OCI-LY7 (cell line): ENCODE results near the gene HOXC4.

ENCODE experiments used
- EZH2phosphoT487 ChIP-seq: fragments of 200-600 bp; sonication (generic); IDR thresholded peaks from 2 replicates; pipeline ENCODE4 v1.6.1; 2018; ENCODE audit warnings: low read depth, borderline replicate concordance, mild to moderate bottlenecking, mixed run types, antibody characterized with exemption, low read length, moderate library complexity, mixed read lengths
- TF ChIP-seq, protein P1 (sequence below): fragments of 200-600 bp; sonication (generic); conservative IDR thresholded peaks from 2 replicates; pipeline ENCODE4 v1.5.1; 2014; ENCODE audit warnings: mild to moderate bottlenecking, antibody characterized with exemption, low read length, moderate library complexity, mixed read lengths

- TF ChIP-seq, protein P1, sequence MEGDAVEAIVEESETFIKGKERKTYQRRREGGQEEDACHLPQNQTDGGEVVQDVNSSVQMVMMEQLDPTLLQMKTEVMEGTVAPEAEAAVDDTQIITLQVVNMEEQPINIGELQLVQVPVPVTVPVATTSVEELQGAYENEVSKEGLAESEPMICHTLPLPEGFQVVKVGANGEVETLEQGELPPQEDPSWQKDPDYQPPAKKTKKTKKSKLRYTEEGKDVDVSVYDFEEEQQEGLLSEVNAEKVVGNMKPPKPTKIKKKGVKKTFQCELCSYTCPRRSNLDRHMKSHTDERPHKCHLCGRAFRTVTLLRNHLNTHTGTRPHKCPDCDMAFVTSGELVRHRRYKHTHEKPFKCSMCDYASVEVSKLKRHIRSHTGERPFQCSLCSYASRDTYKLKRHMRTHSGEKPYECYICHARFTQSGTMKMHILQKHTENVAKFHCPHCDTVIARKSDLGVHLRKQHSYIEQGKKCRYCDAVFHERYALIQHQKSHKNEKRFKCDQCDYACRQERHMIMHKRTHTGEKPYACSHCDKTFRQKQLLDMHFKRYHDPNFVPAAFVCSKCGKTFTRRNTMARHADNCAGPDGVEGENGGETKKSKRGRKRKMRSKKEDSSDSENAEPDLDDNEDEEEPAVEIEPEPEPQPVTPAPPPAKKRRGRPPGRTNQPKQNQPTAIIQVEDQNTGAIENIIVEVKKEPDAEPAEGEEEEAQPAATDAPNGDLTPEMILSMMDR, result no peak
- no peak for TF ChIP-seq EZH2phosphoT487
Measured at GRCh38 chr12:54046809-54047159, 6.9 kb upstream of the HOXC4 start.
